Mesodermal cell (in vitro differentiated cells): Measurements from ENCODE around the gene ESRRA.

Experiments
- H3K27ac ChIP-seq: 2 replicates; pipeline ENCODE4 v1.7.0; 2013; ENCODE audit warnings: mild to moderate bottlenecking, low read depth, low read length, moderate library complexity; ENCODE audit not compliant: severe bottlenecking
- H3K36me3 ChIP-seq: 2 replicates; pipeline ENCODE4 v1.7.1; 2013; ENCODE audit warnings: mild to moderate bottlenecking, low read length, moderate library complexity; ENCODE audit not compliant: control insufficient read depth, insufficient read depth
- H3K4me1 ChIP-seq: one replicate; pipeline ENCODE4 v1.7.1; 2013; ENCODE audit warnings: mild to moderate bottlenecking, low read length; ENCODE audit not compliant: insufficient read depth, control insufficient read depth, poor library complexity, severe bottlenecking
- H3K4me3 ChIP-seq: 2 replicates; pipeline ENCODE4 v1.7.0; 2013; ENCODE audit warnings: low read length, control low read depth, mild to moderate bottlenecking; ENCODE audit not compliant: insufficient read depth, poor library complexity, severe bottlenecking; ENCODE audit errors: extremely low read depth
- H3K9me3 ChIP-seq: 2 replicates; pipeline ENCODE4 v1.7.1; 2013; ENCODE audit warnings: mild to moderate bottlenecking, low read length, moderate library complexity; ENCODE audit not compliant: control insufficient read depth
- WGBS, 2 experiments: methylation state at CpG; one replicate each; pipeline ENCODE4 v1.1.5; 2013; ENCODE audit warnings: missing lambda C conversion rate in 2 of 2; ENCODE audit not compliant: insufficient coverage in 2 of 2; 5-methylcytosine and 5-hydroxymethylcytosine counted together

Gene ESRRA

GRCh38 chr11:64339754-64340408 lies 34.6 kb downstream of the ESRRA start, which contains the start of gene CCDC88B:
Gene CCDC88B, plus strand, starts transcription at chr11:64340204. Its CDS starts 63 bp downstream, at chr11:64340267.
- no peaks in the 10 kb centered on the region for H3K36me3 ChIP-seq
- no peaks in the 10 kb centered on the region for H3K9me3 ChIP-seq
- H3K27ac ChIP-seq: no peak within 1 kb of the TSS
- H3K4me1 ChIP-seq: peaks cover 4% of the 10 kb centered on the region
- no peak within 1 kb of the TSS for H3K4me3 ChIP-seq
- 90 to 96% methylated on average over 8 to 14 of the region's 16 CpGs for WGBS, 2 experiments

- H3K4me3 ChIP-seq: no peak overlapping the region
- H3K4me1 ChIP-seq: no peaks in the 10 kb centered on the region
- H3K27ac ChIP-seq: no peak overlapping the region
- 56 to 67% methylated on average over 14 to 31 of the region's 33 CpGs for WGBS, 2 experiments
- H3K9me3 ChIP-seq: no peaks in the 10 kb centered on the region
- no peaks in the 10 kb centered on the region for H3K36me3 ChIP-seq
These were observed 35.5 kb downstream of the ESRRA start for GRCh38 chr11:64340671-64341335.

- H3K4me3 ChIP-seq: no peak overlapping the region
- no peaks in the 10 kb centered on the region for H3K36me3 ChIP-seq
- 87 to 96% methylated on average over 12 to 21 of the region's 21 CpGs for WGBS, 2 experiments
- H3K27ac ChIP-seq: no peak overlapping the region
- no peaks in the 10 kb centered on the region for H3K9me3 ChIP-seq
- no peaks in the 10 kb centered on the region for H3K4me1 ChIP-seq
These were observed 36.1 kb downstream of the ESRRA start for GRCh38 chr11:64341429-64341828.

GRCh38 chr11:64341851-64342791 lies 36.8 kb downstream of the ESRRA start:
- no peaks in the 10 kb centered on the region for H3K4me1 ChIP-seq
- no peaks in the 10 kb centered on the region for H3K36me3 ChIP-seq
- WGBS, 2 experiments: 23 to 31% methylated on average over 37 to 41 of the region's 55 CpGs
- no peak overlapping the region for H3K27ac ChIP-seq
- no peaks in the 10 kb centered on the region for H3K9me3 ChIP-seq
- H3K4me3 ChIP-seq: peak overlapping the region; percentile 16

- Histone ChIP-seq H3K4me1 (no peaks in the 10 kb centered on the region), H3K36me3 (no peaks in the 10 kb centered on the region), H3K27ac (no peak overlapping the region), H3K9me3 (no peaks in the 10 kb centered on the region), H3K4me3 (peak overlapping the region; percentile 16)
- WGBS, 2 experiments: 89 to 92% methylated on average over 23 of the region's 29 CpGs
These were observed 37.8 kb downstream of the ESRRA start for GRCh38 chr11:64342869-64343745.

GRCh38 chr11:64343767-64344559 lies 38.6 kb downstream of the ESRRA start:
- H3K27ac ChIP-seq: no peak overlapping the region
- H3K9me3 ChIP-seq: no peaks in the 10 kb centered on the region
- WGBS, 2 experiments: 84 to 91% methylated on average over 16 to 18 of the region's 18 CpGs
- H3K4me1 ChIP-seq: no peaks in the 10 kb centered on the region
- no peaks in the 10 kb centered on the region for H3K36me3 ChIP-seq
- no peak overlapping the region for H3K4me3 ChIP-seq

GRCh38 chr11:64344787-64345186 lies 39.5 kb downstream of the ESRRA start:
- 95% methylated on average over 28 of the region's 28 CpGs for WGBS, 2 experiments

GRCh38 chr11:64347193-64347867 lies 42.0 kb downstream of the ESRRA start:
- H3K27ac ChIP-seq: no peak overlapping the region
- H3K36me3 ChIP-seq: no peaks in the 10 kb centered on the region
- H3K4me3 ChIP-seq: no peak overlapping the region
- no peaks in the 10 kb centered on the region for H3K9me3 ChIP-seq
- 79 to 80% methylated on average over 8 to 11 of the region's 12 CpGs for WGBS, 2 experiments
- H3K4me1 ChIP-seq: no peaks in the 10 kb centered on the region

More at GRCh38 chr11:64344787-64345186, 39.5 kb downstream of the ESRRA start:
- H3K4me1 ChIP-seq: no peaks in the 10 kb centered on the region
- no peaks in the 10 kb centered on the region for H3K36me3 ChIP-seq
- H3K4me3 ChIP-seq: no peak overlapping the region
- no peak overlapping the region for H3K27ac ChIP-seq
- H3K9me3 ChIP-seq: no peaks in the 10 kb centered on the region

- H3K9me3 ChIP-seq: no peaks in the 10 kb centered on the region
- no peak overlapping the region for H3K27ac ChIP-seq
- H3K4me3 ChIP-seq: no peak overlapping the region
- no peaks in the 10 kb centered on the region for H3K4me1 ChIP-seq
- no peaks in the 10 kb centered on the region for H3K36me3 ChIP-seq
- 68 to 76% methylated on average over 10 to 11 of the region's 14 CpGs for WGBS, 2 experiments
These were observed 43.2 kb downstream of the ESRRA start for GRCh38 chr11:64348383-64349024.
